H1 (cell line): ENCODE results near the gene SEC14L3. TPM values are rescaled to one million over a fixed set of nuclear protein-coding genes. Genes with fewer than 3 reads are reported as not detected.

ENCODE experiments used
- ASH2L ChIP-seq: fragments of 200-600, 300-600 bp; sonication (generic); IDR thresholded peaks from one replicate; pipeline ENCODE4 v1.7.1; 2017; ENCODE audit warnings: low read length
- ATF2 ChIP-seq: IDR thresholded peaks from 2 replicates; pipeline ENCODE4 v1.6.1; 2012; ENCODE audit warnings: low read length, inconsistent platforms
- BCL11A ChIP-seq, 2 experiments: IDR thresholded peaks; one replicate each; pipeline ENCODE4 v1.6.1; 2011; ENCODE audit warnings: low read depth in 2 of 2, low read length in 2 of 2, mild to moderate bottlenecking in 2 of 2
- EZH2 ChIP-seq: fragments of 200-600 bp; sonication (generic); IDR thresholded peaks from 2 replicates; pipeline ENCODE4 v1.7.1; 2012; ENCODE audit warnings: low read depth, mild to moderate bottlenecking, moderate library complexity, low read length, inconsistent platforms; ENCODE audit not compliant: severe bottlenecking
- HDAC2 ChIP-seq, 2 experiments: fragments of 300-600 bp in 1 of 2; sonication (generic) in 1 of 2; IDR thresholded peaks; 2 replicates each; pipeline ENCODE4 v1.6.1; 2011 to 2012; ENCODE audit warnings: low read depth in 2 of 2, low read length in 2 of 2, mild to moderate bottlenecking in 2 of 2, moderate library complexity in 2 of 2, borderline replicate concordance in 1 of 2, inconsistent platforms in 1 of 2
- POLR2A ChIP-seq, 2 experiments: IDR thresholded peaks; 1 replicate in 1 of 2; 2 replicates in 1 of 2; pipeline ENCODE4 v1.6.1; 2011; ENCODE audit warnings: low read depth in 2 of 2, low read length in 2 of 2, mild to moderate bottlenecking in 2 of 2; ENCODE audit errors: control extremely low read depth in 1 of 2
- SAP30 ChIP-seq: fragments of 300-600 bp; sonication (generic); IDR thresholded peaks from 2 replicates; pipeline ENCODE4 v1.7.1; 2012; ENCODE audit warnings: low read length, moderate library complexity, mild to moderate bottlenecking, inconsistent platforms; ENCODE audit not compliant: insufficient read depth, insufficient replicate concordance
- polyA plus RNA-seq, 7 experiments: library from polyadenylated mRNA; depleted of rRNA in 3 of 7; stranded (reverse) in 5 of 7; unstranded in 2 of 7; fragments of >200 nt in 5 of 7; fragments of 200-250 nt in 2 of 7; gene quantifications; 1 replicate in 5 of 7; 2 replicates in 1 of 7; 4 replicates in 1 of 7; pipeline versions ENCODE4 v1.2.1 to v1.2.3, GENCODE V29; 2011 to 2013; ENCODE audit warnings: missing spikeins in 2 of 7, mixed read lengths in 2 of 7
- total RNA-seq: library from RNA; stranded (reverse); fragmentation: NEBNext Ultra II Directional; extraction: Animal tissue kit (Norgen Biotek cat#: 25700); gene quantifications from 2 replicates; pipeline ENCODE4 v1.2.1, GENCODE V29; 2021

Gene SEC14L3
- total and polyA plus RNA-seq, 2 of the 8 experiments (the other 6 are each of a cell fraction or from before 2014, with no cell fraction given) = not detected

GRCh38 chr22:30413745-30414524 lies 57.9 kb downstream of the SEC14L3 start (continued):
- no peak for TF ChIP-seq HDAC2 (IDR thresholded peaks at IDR 0.05; ENCODE audit: borderline replicate concordance in 1 of 2, low read depth in 2 of 2, low read length in 2 of 2)
- no peak for TF ChIP-seq SAP30
- no peak for TF ChIP-seq ATF2
- no peak for TF ChIP-seq BCL11A (IDR thresholded peaks at IDR 0.05; ENCODE audit: low read depth in 2 of 2, low read length in 2 of 2)
- TF ChIP-seq EZH2 = no peak
- no peak for TF ChIP-seq ASH2L
- TF ChIP-seq POLR2A (IDR thresholded peaks at IDR 0.05; ENCODE audit: control extremely low read depth in 1 of 2, low read depth in 2 of 2, low read length in 2 of 2) = no peak
